PFSK-1 (cell line): ENCODE measurements around the gene STK10.

ENCODE experiments used
- FOXP2 ChIP-seq: optimal IDR thresholded peaks from 2 replicates; pipeline ENCODE3; 2011; ENCODE audit warnings: borderline replicate concordance, control low read depth, inconsistent platforms; ENCODE audit not compliant: insufficient read depth; ENCODE audit errors: extremely low read length, extremely low read depth
- POLR2AphosphoS5 ChIP-seq: IDR thresholded peaks from 2 replicates; pipeline ENCODE4 v1.6.1; 2012; ENCODE audit warnings: low read depth, mild to moderate bottlenecking, control low read depth, low read length, moderate library complexity
- REST ChIP-seq, 2 experiments: IDR thresholded peaks; 2 replicates each; pipeline versions ENCODE4 v1.6.1 to v1.8.0; 2011 to 2012; ENCODE audit warnings: low read depth in 2 of 2, low read length in 2 of 2, control low read depth in 1 of 2, inconsistent platforms in 1 of 2, mild to moderate bottlenecking in 1 of 2, moderate library complexity in 1 of 2; ENCODE audit not compliant: insufficient read depth in 1 of 2
- SIN3A ChIP-seq: IDR thresholded peaks from 2 replicates; pipeline ENCODE4 v1.6.1; 2012; ENCODE audit warnings: mild to moderate bottlenecking, low read length, moderate library complexity, borderline replicate concordance; ENCODE audit not compliant: insufficient read depth
- TAF1 ChIP-seq: IDR thresholded peaks from 2 replicates; pipeline ENCODE4 v1.6.1; 2012; ENCODE audit warnings: low read length, control low read depth, borderline replicate concordance; ENCODE audit not compliant: insufficient read depth

Gene STK10

GRCh38 chr5:172075656-172076055 is 112.4 kb downstream of the STK10 start:
- TF ChIP-seq TAF1 = no peak
- TF ChIP-seq REST (IDR thresholded peaks at IDR 0.05; ENCODE audit: insufficient read depth in 1 of 2, low read depth in 2 of 2, low read length in 2 of 2) = no peak
- no peak for TF ChIP-seq POLR2AphosphoS5
- TF ChIP-seq SIN3A = no peak
- TF ChIP-seq FOXP2 = no peak

- no peak for TF ChIP-seq SIN3A
- no peak for TF ChIP-seq FOXP2
- no peak for TF ChIP-seq POLR2AphosphoS5
- TF ChIP-seq TAF1 = no peak
- TF ChIP-seq REST (IDR thresholded peaks at IDR 0.05; ENCODE audit: insufficient read depth in 1 of 2, low read depth in 2 of 2, low read length in 2 of 2) = no peak
Measured at GRCh38 chr5:172074896-172075295, 113.1 kb downstream of the STK10 start.

GRCh38 chr5:172071309-172071875 is 116.6 kb downstream of the STK10 start:
- TF ChIP-seq TAF1 (no peak), SIN3A (no peak), FOXP2 (no peak), POLR2AphosphoS5 (no peak), REST (IDR thresholded peaks at IDR 0.05; ENCODE audit: insufficient read depth in 1 of 2, low read depth in 2 of 2, low read length in 2 of 2) (no peak)

GRCh38 chr5:172065431-172066065 is 122.5 kb downstream of the STK10 start:
- TF ChIP-seq FOXP2 (no peak), TAF1 (no peak), REST (IDR thresholded peaks at IDR 0.05; ENCODE audit: insufficient read depth in 1 of 2, low read depth in 2 of 2, low read length in 2 of 2) (no peak), SIN3A (no peak), POLR2AphosphoS5 (no peak)

- TF ChIP-seq TAF1 = no peak
- no peak for TF ChIP-seq FOXP2
- no peak for TF ChIP-seq REST (IDR thresholded peaks at IDR 0.05; ENCODE audit: insufficient read depth in 1 of 2, low read depth in 2 of 2, low read length in 2 of 2)
Measured at GRCh38 chr5:172064766-172065165, 123.3 kb downstream of the STK10 start.
